AG08395 (cell line): ENCODE measurements around the gene FAM241A.

Source experiments
- DNase-seq: peaks from one replicate; pipeline ENCODE4 v3.0.0; 2012; ENCODE audit warnings: mixed read lengths, low spot score

FAM241A gene

DNA sequence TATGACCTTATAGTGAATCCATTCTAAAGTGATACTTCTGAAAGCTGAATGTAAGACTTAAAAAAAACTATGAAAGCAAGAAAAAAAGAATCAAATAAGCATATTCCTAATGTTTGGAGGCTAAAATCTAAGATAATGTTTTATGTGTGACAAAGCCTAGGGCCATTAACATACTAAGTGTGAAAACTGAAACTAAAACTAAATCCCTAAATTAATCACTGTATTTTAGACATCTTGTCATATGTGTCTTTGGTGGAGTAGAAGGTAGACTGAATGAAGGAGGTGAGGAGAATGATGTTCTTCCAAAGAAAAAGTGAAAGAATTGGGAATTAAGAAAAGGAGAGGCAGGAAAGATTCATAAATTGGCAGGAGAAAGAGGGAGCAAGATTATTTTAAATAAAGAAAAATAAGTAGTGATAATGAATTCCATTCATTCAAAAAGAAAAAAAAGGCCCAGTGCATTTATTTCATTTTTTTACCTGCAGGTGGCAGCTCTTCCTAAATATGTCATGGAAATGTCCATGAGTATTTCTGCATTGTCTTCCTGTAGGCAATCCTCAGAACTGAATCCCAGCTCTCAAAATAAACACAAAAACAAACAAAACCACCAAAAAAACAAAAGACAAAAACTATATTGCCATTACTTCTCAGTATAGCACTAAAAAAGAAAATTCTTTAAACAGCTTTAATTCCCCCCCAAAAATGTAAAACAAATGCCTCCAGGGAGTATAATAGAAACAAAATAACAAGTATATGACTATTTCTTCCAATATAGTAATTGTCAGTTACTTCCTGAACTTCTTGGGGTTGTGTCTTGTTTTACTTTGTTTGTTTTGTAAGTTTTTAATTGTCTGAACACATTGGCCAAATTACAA, 69.4 kb downstream of the FAM241A start:
- peak; percentile 47 for DNase-seq

DNA sequence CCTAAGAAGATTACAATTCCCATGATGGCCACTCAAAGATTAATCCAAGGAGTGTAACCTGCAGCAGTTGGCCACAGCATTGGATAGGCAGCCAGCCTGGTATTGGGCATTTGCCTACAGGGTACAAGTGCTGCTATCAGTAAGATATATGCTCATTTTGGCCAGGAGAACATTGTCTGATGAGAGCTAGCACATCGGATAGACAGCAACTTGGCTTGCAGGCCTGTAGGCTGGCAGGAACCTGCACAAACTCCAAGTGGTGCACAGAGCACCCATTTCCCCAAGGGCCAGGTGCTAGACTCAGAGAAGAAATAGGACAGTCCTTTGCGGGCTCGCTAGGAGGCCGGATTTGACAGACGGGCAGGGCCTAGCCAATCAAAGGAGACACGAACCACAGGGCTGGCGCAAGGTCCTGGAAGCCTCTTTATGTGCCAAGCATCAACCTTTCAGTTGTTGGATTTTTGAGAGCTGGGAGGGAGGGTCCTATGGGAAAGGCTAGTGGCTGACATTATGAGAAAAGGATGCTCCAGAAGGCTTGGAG, 74.6 kb downstream of the FAM241A start:
- no peak for DNase-seq

DNA sequence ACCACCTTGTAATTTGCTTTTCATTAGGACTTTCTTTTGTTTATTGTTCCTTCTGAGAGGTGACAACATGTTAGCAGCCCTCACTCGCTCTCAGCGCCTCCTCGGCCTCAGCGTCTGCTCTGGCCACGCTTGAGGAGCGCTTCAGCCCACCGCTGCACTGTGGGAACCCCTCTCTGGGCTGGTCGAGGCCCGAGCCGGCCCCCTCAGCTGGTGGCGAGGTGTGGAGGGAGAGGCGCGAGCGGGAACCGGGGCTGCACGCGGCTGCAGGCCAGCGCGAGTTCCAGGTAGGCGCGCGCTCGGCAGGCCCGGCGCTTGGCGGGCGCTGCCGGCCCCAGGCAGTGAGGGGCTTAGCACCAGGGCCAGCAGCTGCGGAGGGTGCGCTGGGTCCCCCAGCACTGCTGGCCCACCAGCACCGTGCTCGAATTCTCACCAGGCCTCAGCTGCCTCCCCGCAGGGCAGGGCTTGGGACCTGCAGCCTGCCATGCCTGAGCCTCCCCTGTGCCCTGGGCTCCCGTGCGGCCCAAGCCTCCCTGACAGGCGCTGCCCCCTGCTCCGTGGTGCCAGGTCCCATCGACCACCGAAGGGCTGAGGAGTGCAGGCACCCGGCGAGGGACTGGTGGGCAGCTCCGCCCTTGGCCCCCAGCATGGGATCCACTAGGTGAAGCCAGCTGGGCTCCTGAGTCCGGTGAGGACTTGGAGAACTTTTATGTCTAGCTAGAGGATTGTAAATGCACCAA, 77.1 kb downstream of the FAM241A start:
- DNase-seq: no peak

DNA sequence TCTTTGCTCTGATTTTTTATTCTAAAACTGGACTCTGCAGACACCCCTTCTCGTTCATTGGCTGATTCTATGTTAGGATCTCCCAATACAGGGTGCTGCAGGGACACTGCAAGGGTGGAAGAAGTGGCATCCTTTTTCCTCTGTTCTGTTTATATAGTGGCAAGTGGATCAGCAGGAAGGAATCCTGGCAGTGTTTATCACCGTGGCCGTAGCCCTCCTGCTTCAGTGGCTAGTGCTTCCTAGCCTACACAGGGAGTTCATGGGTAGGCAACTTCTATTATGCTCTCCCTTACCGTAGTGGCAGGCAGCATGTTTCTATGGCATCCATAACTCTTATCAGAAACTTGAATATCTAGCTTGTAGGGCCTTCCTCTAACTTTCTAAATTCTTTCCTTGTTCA, 79.9 kb downstream of the FAM241A start:
- no peak for DNase-seq

GRCh38 chr4:112230879-112231778, 85.9 kb downstream of the FAM241A start:
- peak; percentile 98 for DNase-seq

GRCh38 chr4:112231779-112232713, 86.8 kb downstream of the FAM241A start, which contains the start of gene AP1AR:
AP1AR (plus strand) TSS chr4:112231787; CDS start chr4:112232092, 305 bp downstream.
- peak; percentile 79 for DNase-seq

DNA sequence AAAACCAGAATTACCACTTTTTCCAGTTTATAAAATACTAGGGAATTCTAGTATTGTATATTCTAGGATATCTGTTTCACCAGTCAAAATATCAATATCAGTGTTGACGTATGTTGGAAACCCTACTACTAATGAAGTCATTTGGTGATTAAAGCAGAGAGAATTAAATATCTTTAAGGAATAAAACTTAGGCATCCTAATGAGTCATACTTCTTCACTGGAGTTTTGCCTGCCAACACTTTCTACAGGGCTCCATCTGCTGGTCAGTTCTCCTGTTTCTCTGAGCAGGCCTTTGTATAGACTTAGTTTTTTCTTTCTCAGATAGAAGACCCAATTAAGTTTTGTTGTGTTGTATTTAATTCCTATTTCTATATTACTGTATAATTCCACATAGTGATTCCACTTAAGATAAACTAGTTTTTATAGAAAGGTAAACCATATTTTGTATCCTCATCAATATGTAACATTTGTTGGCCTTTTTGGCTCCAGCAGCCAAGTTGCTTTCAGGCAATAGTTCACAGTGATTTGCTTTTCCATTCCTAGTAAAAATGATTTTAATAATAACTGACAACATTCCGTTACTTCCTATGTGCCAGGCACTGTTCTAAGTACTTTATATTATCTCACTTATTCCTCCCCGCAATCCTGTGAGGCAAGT, 89.8 kb downstream of the FAM241A start:
- peak; percentile 77 for DNase-seq

- no peak for DNase-seq
Observed at GRCh38 chr4:112236040-112236439, 90.8 kb downstream of the FAM241A start.

- no peak for DNase-seq
Observed at GRCh38 chr4:112238833-112239232, 93.6 kb downstream of the FAM241A start.
